ENCODE data around the gene NRXN3. TPM values are rescaled to one million over a fixed set of nuclear protein-coding genes. Genes with fewer than 3 reads are reported as not detected.

The NRXN3 gene
- total and polyA plus RNA-seq, 2 of the 4 experiments (the other 2 are of a cell fraction) = 4.8 to 25.1 TPM

DNA sequence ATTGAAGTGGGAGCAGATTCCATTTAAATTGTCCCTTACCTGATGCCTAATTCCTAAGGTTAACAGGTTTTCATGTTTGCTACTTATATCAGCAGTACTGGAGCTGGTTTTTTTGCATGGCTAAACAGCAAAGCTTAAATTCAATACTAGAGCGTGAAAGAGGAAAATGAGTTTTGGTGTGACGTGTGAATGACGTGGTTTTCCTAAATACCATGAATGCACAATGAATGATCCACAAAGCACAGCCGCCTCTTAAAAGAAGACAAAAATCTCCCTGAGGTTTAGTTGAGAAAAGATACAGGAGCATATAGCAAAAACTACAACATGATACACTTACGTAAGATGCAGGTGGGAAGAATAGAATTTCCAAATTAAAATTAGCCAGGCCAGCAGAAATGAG, 1310.0 kb downstream of the NRXN3 start:
- ChIA-PET POLR2A (ENCODE audit: unreplicated experiment) (no interaction called here), CTCF (no interaction called here)
- ATAC-seq (ENCODE audit: low read depth) (no peak), DNase-seq (no peak)
- no peak overlapping the region for H4K91ac ChIP-seq (ENCODE audit: insufficient read depth, low read depth, low read length)
- H3K23ac ChIP-seq (ENCODE audit: low read depth, low read length) = no peak overlapping the region
- no CpG with 5 or more reads among the region's 5 CpGs for WGBS, 2 experiments (ENCODE audit: extremely low coverage in 2 of 2, insufficient read length in 1 of 2)
- no peak overlapping the region for H2AK5ac ChIP-seq (ENCODE audit: low read depth, low read length)
- H4K8ac ChIP-seq (ENCODE audit: low read depth in 2 of 2, low read length in 2 of 2) = no peak overlapping the region
- no peak overlapping the region for H3K56ac ChIP-seq (ENCODE audit: extremely low read depth, insufficient read depth, low read length)
- H3K18ac ChIP-seq (ENCODE audit: low read depth, low read length) = no peak overlapping the region
- no peak overlapping the region for H3K27ac ChIP-seq (ENCODE audit: insufficient read depth, low read length)
- H2AFZ ChIP-seq (replicated peaks; ENCODE audit: low read length, poor library complexity) = no peak overlapping the region
- no peak overlapping the region for H2AK9ac ChIP-seq (replicated peaks; ENCODE audit: low read depth, low read length, poor library complexity)
- no peaks in the 10 kb centered on the region; a peak in 1 of 4 replicates for H3K79me1 ChIP-seq (ENCODE audit: low read depth in 1 of 2, low read length in 2 of 2)
- H4K20me1 ChIP-seq (ENCODE audit: insufficient read depth, low read length) = no peaks in the 10 kb centered on the region
- no peaks in the 10 kb centered on the region for H3K36me3 ChIP-seq (ENCODE audit: control insufficient read depth, insufficient read depth, low read length)
- no peak overlapping the region for H3K14ac ChIP-seq (replicated peaks; ENCODE audit: low read depth, low read length)
- H4K5ac ChIP-seq (ENCODE audit: low read depth, low read length) = no peak overlapping the region
- no TSS peak for BruUV-seq (replicated peaks)
- H3K27me3 ChIP-seq (ENCODE audit: control insufficient read depth, insufficient read depth, low read length) = no peaks in the 10 kb centered on the region
- no peak overlapping the region for H3K4me3 ChIP-seq (ENCODE audit: insufficient read depth, low read depth, low read length)
- in situ Hi-C loops (cut with MboI; ENCODE audit: low sequenced_read_pairs) = no loop called here
- no peak overlapping the region for H3K4ac ChIP-seq (ENCODE audit: low read depth, low read length)
- dilution Hi-C loops (cut with HindIII; ENCODE audit: low sequenced_read_pairs, unreplicated experiment) = no loop called here
- intact Hi-C loops (cut with micrococcal nuclease) = no loop called here
- TF ChIP-seq MAFK (IDR thresholded peaks at IDR 0.05; ENCODE audit: low read depth, low read length) (no peak), CHD1 (IDR thresholded peaks at IDR 0.05; ENCODE audit: low read depth, low read length) (no peak), NFE2L2 (IDR thresholded peaks at IDR 0.05; ENCODE audit: low read depth, low read length) (no peak), CEBPB (IDR thresholded peaks at IDR 0.05; ENCODE audit: low read depth, low read length) (no peak), RAD21 (IDR thresholded peaks at IDR 0.05; ENCODE audit: low read length) (no peak), FOS (IDR thresholded peaks at IDR 0.05; ENCODE audit: low read depth, low read length) (no peak), MAZ (IDR thresholded peaks at IDR 0.05; ENCODE audit: borderline replicate concordance, low read depth, low read length) (no peak), POLR2A (IDR thresholded peaks at IDR 0.05; ENCODE audit: low read depth, low read length) (no peak), BHLHE40 (IDR thresholded peaks at IDR 0.05; ENCODE audit: low read depth, low read length) (no peak), RFX5 (IDR thresholded peaks at IDR 0.05; ENCODE audit: low read depth, low read length) (no peak), MXI1 (IDR thresholded peaks at IDR 0.05; ENCODE audit: borderline replicate concordance, low read depth, low read length) (no peak), SMC3 (IDR thresholded peaks at IDR 0.05; ENCODE audit: low read depth, low read length) (no peak), RCOR1 (IDR thresholded peaks at IDR 0.05; ENCODE audit: insufficient replicate concordance, low read length) (no peak)
- TF ChIP-seq, protein P1, sequence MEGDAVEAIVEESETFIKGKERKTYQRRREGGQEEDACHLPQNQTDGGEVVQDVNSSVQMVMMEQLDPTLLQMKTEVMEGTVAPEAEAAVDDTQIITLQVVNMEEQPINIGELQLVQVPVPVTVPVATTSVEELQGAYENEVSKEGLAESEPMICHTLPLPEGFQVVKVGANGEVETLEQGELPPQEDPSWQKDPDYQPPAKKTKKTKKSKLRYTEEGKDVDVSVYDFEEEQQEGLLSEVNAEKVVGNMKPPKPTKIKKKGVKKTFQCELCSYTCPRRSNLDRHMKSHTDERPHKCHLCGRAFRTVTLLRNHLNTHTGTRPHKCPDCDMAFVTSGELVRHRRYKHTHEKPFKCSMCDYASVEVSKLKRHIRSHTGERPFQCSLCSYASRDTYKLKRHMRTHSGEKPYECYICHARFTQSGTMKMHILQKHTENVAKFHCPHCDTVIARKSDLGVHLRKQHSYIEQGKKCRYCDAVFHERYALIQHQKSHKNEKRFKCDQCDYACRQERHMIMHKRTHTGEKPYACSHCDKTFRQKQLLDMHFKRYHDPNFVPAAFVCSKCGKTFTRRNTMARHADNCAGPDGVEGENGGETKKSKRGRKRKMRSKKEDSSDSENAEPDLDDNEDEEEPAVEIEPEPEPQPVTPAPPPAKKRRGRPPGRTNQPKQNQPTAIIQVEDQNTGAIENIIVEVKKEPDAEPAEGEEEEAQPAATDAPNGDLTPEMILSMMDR (conservative IDR thresholded peaks at IDR 0.05; ENCODE audit: low read depth, low read length) = no peak
- TF ChIP-seq, protein P2, sequence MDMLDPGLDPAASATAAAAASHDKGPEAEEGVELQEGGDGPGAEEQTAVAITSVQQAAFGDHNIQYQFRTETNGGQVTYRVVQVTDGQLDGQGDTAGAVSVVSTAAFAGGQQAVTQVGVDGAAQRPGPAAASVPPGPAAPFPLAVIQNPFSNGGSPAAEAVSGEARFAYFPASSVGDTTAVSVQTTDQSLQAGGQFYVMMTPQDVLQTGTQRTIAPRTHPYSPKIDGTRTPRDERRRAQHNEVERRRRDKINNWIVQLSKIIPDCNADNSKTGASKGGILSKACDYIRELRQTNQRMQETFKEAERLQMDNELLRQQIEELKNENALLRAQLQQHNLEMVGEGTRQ (IDR thresholded peaks at IDR 0.05; ENCODE audit: low read depth, low read length) = no peak
- TF ChIP-seq, protein P3, sequence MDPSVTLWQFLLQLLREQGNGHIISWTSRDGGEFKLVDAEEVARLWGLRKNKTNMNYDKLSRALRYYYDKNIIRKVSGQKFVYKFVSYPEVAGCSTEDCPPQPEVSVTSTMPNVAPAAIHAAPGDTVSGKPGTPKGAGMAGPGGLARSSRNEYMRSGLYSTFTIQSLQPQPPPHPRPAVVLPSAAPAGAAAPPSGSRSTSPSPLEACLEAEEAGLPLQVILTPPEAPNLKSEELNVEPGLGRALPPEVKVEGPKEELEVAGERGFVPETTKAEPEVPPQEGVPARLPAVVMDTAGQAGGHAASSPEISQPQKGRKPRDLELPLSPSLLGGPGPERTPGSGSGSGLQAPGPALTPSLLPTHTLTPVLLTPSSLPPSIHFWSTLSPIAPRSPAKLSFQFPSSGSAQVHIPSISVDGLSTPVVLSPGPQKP (IDR thresholded peaks at IDR 0.05; ENCODE audit: borderline replicate concordance, low read depth, low read length) = no peak
- no peak overlapping the region for H3K9ac ChIP-seq (ENCODE audit: low read depth, low read length)
- no peak overlapping the region for H2BK120ac ChIP-seq (ENCODE audit: low read depth, low read length)
- H3K4me2 ChIP-seq (ENCODE audit: low read depth, low read length) = no peak overlapping the region
- no peaks in the 10 kb centered on the region for H3K9me3 ChIP-seq (ENCODE audit: control insufficient read depth, insufficient read depth, low read length)
- no peak overlapping the region for H2BK15ac ChIP-seq (ENCODE audit: low read depth, low read length)
- no peak overlapping the region for H2BK5ac ChIP-seq (ENCODE audit: low read depth, low read length, poor library complexity, severe bottlenecking)
- peaks cover 3% of the 10 kb centered on the region; the same call in 1 of the 2 replicates for H3K4me1 ChIP-seq (ENCODE audit: control insufficient read depth, insufficient read depth, low read length)
- H3K9me1 ChIP-seq (ENCODE audit: insufficient read depth, low read length) = peaks cover 3% of the 10 kb centered on the region; the same call in 1 of the 2 replicates
- no peak overlapping the region for H2BK20ac ChIP-seq (ENCODE audit: low read depth, low read length)

Measured in IMR-90 (cell line).